ENCODE data around the gene STK32B. TPM values are rescaled to one million over a fixed set of nuclear protein-coding genes. Genes with fewer than 3 reads are reported as not detected.

STK32B gene
- total RNA-seq, 2 experiments from 2014 or later: not detected

- DNase-seq: no peak
- no peaks in the 10 kb centered on the region for H3K27me3 Mint-ChIP-seq
- ATAC-seq: no peak
- H3K9me3 Mint-ChIP-seq: no peaks in the 10 kb centered on the region
- POLR2A ChIA-PET: no interaction called here
- no peak overlapping the region for H3K27ac Mint-ChIP-seq
- CTCF ChIA-PET: no interaction called here
- H3K36me3 Mint-ChIP-seq (ENCODE audit: low read depth): no peaks in the 10 kb centered on the region
- no peak overlapping the region for H3K4me3 Mint-ChIP-seq
- intact Hi-C loops (cut with micrococcal nuclease): no loop called here
- H3K4me1 Mint-ChIP-seq (ENCODE audit: low read depth): no peaks in the 10 kb centered on the region
- no peak for TF ChIP-seq CTCF (IDR thresholded peaks at IDR 0.05)
Measured at GRCh38 chr4:5389756-5390310, 338.6 kb downstream of the STK32B start.

DNA sequence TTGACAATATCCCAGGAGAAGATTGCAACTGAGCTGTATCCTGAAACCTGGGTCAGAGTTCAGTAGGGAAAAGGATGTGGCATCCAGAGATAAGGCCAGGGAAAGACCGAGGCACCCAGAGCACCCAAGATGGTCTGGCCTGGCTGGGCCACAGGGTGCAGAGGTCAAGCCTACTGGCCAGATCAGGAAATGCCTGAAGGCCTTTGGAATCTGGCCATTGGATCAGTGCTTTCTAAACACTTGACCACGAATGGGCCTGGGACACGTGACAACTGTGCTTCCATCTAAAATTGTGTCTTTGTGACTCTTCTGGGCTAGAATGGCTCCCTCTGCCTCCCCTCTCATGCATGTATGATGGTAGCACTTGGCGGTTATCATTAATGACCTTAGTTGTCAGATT, 340.2 kb downstream of the STK32B start:
- Mint-ChIP-seq H3K27ac (no peak overlapping the region), H3K36me3 (ENCODE audit: low read depth) (no peaks in the 10 kb centered on the region), H3K27me3 (no peaks in the 10 kb centered on the region), H3K4me3 (no peak overlapping the region), H3K9me3 (no peaks in the 10 kb centered on the region), H3K4me1 (ENCODE audit: low read depth) (no peaks in the 10 kb centered on the region)
- ChIA-PET POLR2A (no interaction called here), CTCF (no interaction called here)
- TF ChIP-seq CTCF (IDR thresholded peaks at IDR 0.05): no peak
- DNase-seq: no peak
- ATAC-seq: no peak
- intact Hi-C loops (cut with micrococcal nuclease): no loop called here

GRCh38 chr4:5393911-5394513, 342.7 kb downstream of the STK32B start:
- no peak for DNase-seq
- no peaks in the 10 kb centered on the region for H3K4me1 Mint-ChIP-seq (ENCODE audit: low read depth)
- CTCF ChIA-PET: no interaction called here
- no peaks in the 10 kb centered on the region for H3K27me3 Mint-ChIP-seq
- POLR2A ChIA-PET: no interaction called here
- H3K27ac Mint-ChIP-seq: no peak overlapping the region
- no peak for ATAC-seq
- H3K9me3 Mint-ChIP-seq: no peaks in the 10 kb centered on the region
- H3K4me3 Mint-ChIP-seq: no peak overlapping the region
- intact Hi-C loops (cut with micrococcal nuclease): no loop called here
- no peak for TF ChIP-seq CTCF (IDR thresholded peaks at IDR 0.05)
- no peaks in the 10 kb centered on the region for H3K36me3 Mint-ChIP-seq (ENCODE audit: low read depth)

GRCh38 chr4:5395781-5396180, 344.5 kb downstream of the STK32B start:
- TF ChIP-seq CTCF (IDR thresholded peaks at IDR 0.05): no peak
- intact Hi-C loops (cut with micrococcal nuclease): no loop called here
- no peak overlapping the region for H3K27ac Mint-ChIP-seq
- no peaks in the 10 kb centered on the region for H3K27me3 Mint-ChIP-seq
- no peak overlapping the region for H3K4me3 Mint-ChIP-seq
- ChIA-PET CTCF (no interaction called here), POLR2A (no interaction called here)
- H3K36me3 Mint-ChIP-seq (ENCODE audit: low read depth): no peaks in the 10 kb centered on the region
- no peak for ATAC-seq
- no peaks in the 10 kb centered on the region for H3K4me1 Mint-ChIP-seq (ENCODE audit: low read depth)
- DNase-seq: no peak
- H3K9me3 Mint-ChIP-seq: no peaks in the 10 kb centered on the region

GRCh38 chr4:5398056-5398455, 346.8 kb downstream of the STK32B start:
- Mint-ChIP-seq H3K4me3 (no peak overlapping the region), H3K4me1 (ENCODE audit: low read depth) (no peaks in the 10 kb centered on the region), H3K9me3 (peaks cover 4% of the 10 kb centered on the region), H3K36me3 (ENCODE audit: low read depth) (no peaks in the 10 kb centered on the region), H3K27ac (no peak overlapping the region), H3K27me3 (no peaks in the 10 kb centered on the region)
- ATAC-seq (no peak), DNase-seq (no peak)
- POLR2A ChIA-PET: no interaction called here
- intact Hi-C loops (cut with micrococcal nuclease): no loop called here
- CTCF ChIA-PET: no interaction called here
- TF ChIP-seq CTCF (IDR thresholded peaks at IDR 0.05): no peak

Data from activated CD8-positive, alpha-beta T cell treated with anti-CD3 and anti-CD28 coated beads for 36 hours (primary cell).